Transverse colon (tissue), 3 donors: ENCODE measurements around the gene NCF2.

Experiments
- CTCF ChIP-seq, 5 experiments: fragments of 200-600 bp in 3 of 5; fragments of 450-650 bp in 2 of 5; sonication (generic) in 3 of 5; IDR thresholded peaks; 1 replicate in 2 of 5; 2 replicates in 3 of 5; pipeline ENCODE4 v1.5.1; 2016 to 2017; ENCODE audit warnings: antibody characterized with exemption in 5 of 5, inconsistent platforms in 3 of 5, mild to moderate bottlenecking in 2 of 5, moderate library complexity in 1 of 5
- EP300 ChIP-seq: sonication (generic); formaldehyde crosslinking; IDR thresholded peaks from one replicate; pipeline ENCODE4 v1.6.1; 2017; ENCODE audit warnings: antibody characterized with exemption, low read depth
- POLR2A ChIP-seq: fragments of 450-650 bp; IDR thresholded peaks from one replicate; pipeline ENCODE4 v1.6.1; 2016; ENCODE audit warnings: antibody characterized with exemption, mild to moderate bottlenecking, moderate library complexity

- TF ChIP-seq CTCF (IDR thresholded peaks at IDR 0.05), result no peak
- TF ChIP-seq POLR2A, result no peak
- TF ChIP-seq EP300, result no peak
Observed at GRCh38 chr1:183586926-183587325, 3.3 kb downstream of the NCF2 start.
